HG02610 (cell line): Measurements from ENCODE around the gene POU2F1.

Experiments
- ATAC-seq: cut with Tn5 transposase; IDR thresholded peaks from one replicate; pipeline ENCODE4 v1.9.1; 2021; ENCODE audit warnings: mild to moderate bottlenecking, moderate library complexity; ENCODE audit not compliant: unreplicated experiment

The POU2F1 gene

GRCh38 chr1:167360120-167360519 lies 139.4 kb downstream of the POU2F1 start:
- ATAC-seq: no peak

GRCh38 chr1:167362638-167363037 lies 142.0 kb downstream of the POU2F1 start:
- ATAC-seq: no peak

- no peak for ATAC-seq
These were observed 144.1 kb downstream of the POU2F1 start for GRCh38 chr1:167364826-167365225.

- no peak for ATAC-seq
These were observed 144.7 kb downstream of the POU2F1 start for GRCh38 chr1:167365360-167365759.

GRCh38 chr1:167367705-167368104 lies 147.0 kb downstream of the POU2F1 start:
- no peak for ATAC-seq

- ATAC-seq: no peak
These were observed 148.5 kb downstream of the POU2F1 start for GRCh38 chr1:167369175-167369574.

- no peak for ATAC-seq
These were observed 149.2 kb downstream of the POU2F1 start for GRCh38 chr1:167369933-167370332.

GRCh38 chr1:167371030-167371429 lies 150.3 kb downstream of the POU2F1 start:
- ATAC-seq: no peak

- ATAC-seq: no peak
These were observed 152.7 kb downstream of the POU2F1 start for GRCh38 chr1:167373398-167373797.

GRCh38 chr1:167373986-167374385 lies 153.3 kb downstream of the POU2F1 start:
- ATAC-seq: no peak

- no peak for ATAC-seq
These were observed 155.3 kb downstream of the POU2F1 start for GRCh38 chr1:167375949-167376348.

GRCh38 chr1:167387251-167387910 lies 166.7 kb downstream of the POU2F1 start:
- ATAC-seq: no peak

GRCh38 chr1:167388976-167389375 lies 168.3 kb downstream of the POU2F1 start:
- no peak for ATAC-seq

GRCh38 chr1:167392200-167392696 lies 171.6 kb downstream of the POU2F1 start:
- ATAC-seq: no peak

- no peak for ATAC-seq
These were observed 179.8 kb downstream of the POU2F1 start for GRCh38 chr1:167400359-167400953.

- ATAC-seq: peak; percentile 72
These were observed 180.7 kb downstream of the POU2F1 start for GRCh38 chr1:167401260-167401873.

- ATAC-seq: no peak
These were observed 183.6 kb downstream of the POU2F1 start for GRCh38 chr1:167404161-167404888.

GRCh38 chr1:167404908-167405307 lies 184.2 kb downstream of the POU2F1 start:
- no peak for ATAC-seq

- no peak for ATAC-seq
These were observed 187.7 kb downstream of the POU2F1 start for GRCh38 chr1:167408355-167408754.

- ATAC-seq: no peak
These were observed 188.5 kb downstream of the POU2F1 start for GRCh38 chr1:167409183-167409582.

- ATAC-seq: no peak
These were observed 191.4 kb downstream of the POU2F1 start for GRCh38 chr1:167412072-167412471.
